Panc1 (cell line): ENCODE results near the gene PDE9A. TPM values are rescaled to one million over a fixed set of nuclear protein-coding genes. Genes with fewer than 3 reads are reported as not detected.

Experiments
- ATAC-seq: fragments of 200-7000 bp; cut with Tn5 transposase; 2 replicates; pipeline ENCODE4 v1.9.1; 2020; ENCODE audit warnings: mild to moderate bottlenecking, moderate library complexity
- BruUV-seq: library from RNA; stranded (reverse); fragments of 400-500 nt; replicated peaks from 2 replicates; lab custom pipeline; 2021; lab: Mats Ljungman, UMichigan
- CTCF ChIA-PET: fragments of 300-600 bp; sonication (Branson Sonifier 250); formaldehyde crosslinking; loops from one replicate; lab custom pipeline; 2022; ENCODE audit warnings: antibody characterized with exemption; lab: Charles Lee
- POLR2A ChIA-PET: fragments of 300-600 bp; sonication (Branson Sonifier 250); formaldehyde crosslinking; loops from one replicate; lab custom pipeline; 2022; ENCODE audit warnings: antibody characterized with exemption; lab: Charles Lee
- DNase-seq: peaks from one replicate; pipeline ENCODE4 v3.0.0-alpha.2; 2010; ENCODE audit warnings: low read depth, low spot score
- H3K27ac ChIP-seq: 2 replicates; pipeline ENCODE4 v1.5.1; 2011; ENCODE audit warnings: mild to moderate bottlenecking, low read length, inconsistent platforms
- H3K27me3 ChIP-seq: fragments of 200-500 bp; sonication (Bioruptor generic); 2 replicates; pipeline ENCODE4 v1.6.0; 2014; ENCODE audit warnings: low read length, inconsistent platforms; ENCODE audit not compliant: control insufficient read depth, insufficient read depth
- H3K36me3 ChIP-seq: fragments of 200-500 bp; sonication (Bioruptor generic); 2 replicates; pipeline ENCODE4 v1.5.1; 2014; ENCODE audit warnings: inconsistent platforms, mild to moderate bottlenecking, low read length, moderate library complexity; ENCODE audit not compliant: control insufficient read depth, insufficient read depth
- H3K4me1 ChIP-seq: 2 replicates; pipeline ENCODE4 v1.5.1; 2011; ENCODE audit warnings: inconsistent platforms, mild to moderate bottlenecking, low read length, moderate library complexity; ENCODE audit not compliant: control insufficient read depth, insufficient read depth
- H3K4me3 ChIP-seq, 2 experiments: 2 replicates each; pipeline ENCODE4 v1.5.1; 2011 to 2012; ENCODE audit warnings: low read depth in 2 of 2, low read length in 2 of 2, mild to moderate bottlenecking in 2 of 2, inconsistent platforms in 1 of 2, moderate library complexity in 1 of 2
- H3K9me3 ChIP-seq: fragments of 200-500 bp; sonication (Bioruptor generic); 2 replicates; pipeline ENCODE4 v1.5.1; 2014; ENCODE audit warnings: low read depth, mild to moderate bottlenecking, inconsistent platforms, low read length, moderate library complexity; ENCODE audit not compliant: control insufficient read depth, insufficient read depth
- POLR2AphosphoS5 ChIP-seq: IDR thresholded peaks from 2 replicates; pipeline ENCODE4 v1.6.1; 2012; ENCODE audit warnings: mild to moderate bottlenecking, low read depth, low read length, moderate library complexity
- SIN3A ChIP-seq: IDR thresholded peaks from 2 replicates; pipeline ENCODE4 v1.6.1; 2012; ENCODE audit warnings: low read depth, mild to moderate bottlenecking, low read length, moderate library complexity, borderline replicate concordance; ENCODE audit not compliant: insufficient read depth
- TCF7L2 ChIP-seq: IDR thresholded peaks from 2 replicates; pipeline ENCODE4 v1.6.1; 2011; ENCODE audit warnings: mild to moderate bottlenecking, low read depth, low read length, inconsistent platforms
- in situ Hi-C: cut with HindIII; loops from 2 replicates; pipeline ENCODE4 v1.10.0; 2016; ENCODE audit warnings: low sequenced_read_pairs, low pct_unique_long_range_greater_than_20kb
- intact Hi-C: fragments of 100-400 bp; cut with micrococcal nuclease; formaldehyde crosslinking; loops from one replicate; pipeline ENCODE4 v1.10.0; 2022; ENCODE audit not compliant: unreplicated experiment
- total RNA-seq: library from RNA; stranded (reverse); gene quantifications from one replicate; pipeline ENCODE4 v1.2.1, GENCODE V29; 2021; ENCODE audit not compliant: unreplicated experiment
- TF ChIP-seq, protein P1 (sequence below), 2 experiments: IDR thresholded peaks; 2 replicates each; pipeline ENCODE4 v1.6.1; 2011 to 2012; ENCODE audit warnings: low read depth in 2 of 2, control low read depth in 1 of 2, low read length in 1 of 2, mild to moderate bottlenecking in 1 of 2, moderate library complexity in 1 of 2; ENCODE audit not compliant: insufficient read depth in 1 of 2
- TF ChIP-seq, protein P2 (sequence below): fragments of 450-650 bp; IDR thresholded peaks from 2 replicates; pipeline ENCODE4 v1.5.1; 2017; ENCODE audit warnings: mild to moderate bottlenecking

PDE9A gene
- total RNA-seq, 1 experiment from 2014 or later, result 0.72 TPM

DNA sequence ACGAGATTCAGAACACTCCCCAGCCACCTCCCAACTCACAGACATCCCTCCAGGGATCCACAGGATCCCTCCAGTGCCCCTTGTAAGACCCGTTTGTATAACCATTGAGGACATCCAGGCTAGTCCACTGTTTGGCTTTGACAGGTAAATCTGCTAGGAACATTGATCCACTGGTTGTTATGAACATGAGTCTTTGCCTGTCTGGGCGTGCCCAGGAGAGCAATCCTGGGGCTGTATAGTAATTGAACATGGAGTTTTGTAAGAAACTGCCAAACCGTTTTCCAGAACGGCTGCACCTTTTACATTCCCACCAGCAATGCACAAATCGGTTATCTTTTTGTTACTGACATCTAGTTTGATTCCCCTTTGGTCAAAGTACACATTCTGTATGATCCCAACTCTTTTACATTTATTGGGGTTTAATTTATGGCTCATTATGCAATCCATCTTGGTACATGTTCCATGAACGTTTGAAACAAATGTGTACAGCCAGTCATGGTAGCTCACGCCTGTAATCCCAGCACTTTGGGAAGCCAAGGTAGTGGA, 137.2 kb downstream of the PDE9A start:
- no peaks in the 10 kb centered on the region for H3K9me3 ChIP-seq
- BruUV-seq, result no TSS peak
- H3K27me3 ChIP-seq, result no peaks in the 10 kb centered on the region
- H3K4me3 ChIP-seq, result no peak overlapping the region
- CTCF ChIA-PET, result no interaction called here
- in situ Hi-C loops (no loop called here), intact Hi-C loops (no loop called here)
- no peak for ATAC-seq
- TF ChIP-seq, protein P1, sequence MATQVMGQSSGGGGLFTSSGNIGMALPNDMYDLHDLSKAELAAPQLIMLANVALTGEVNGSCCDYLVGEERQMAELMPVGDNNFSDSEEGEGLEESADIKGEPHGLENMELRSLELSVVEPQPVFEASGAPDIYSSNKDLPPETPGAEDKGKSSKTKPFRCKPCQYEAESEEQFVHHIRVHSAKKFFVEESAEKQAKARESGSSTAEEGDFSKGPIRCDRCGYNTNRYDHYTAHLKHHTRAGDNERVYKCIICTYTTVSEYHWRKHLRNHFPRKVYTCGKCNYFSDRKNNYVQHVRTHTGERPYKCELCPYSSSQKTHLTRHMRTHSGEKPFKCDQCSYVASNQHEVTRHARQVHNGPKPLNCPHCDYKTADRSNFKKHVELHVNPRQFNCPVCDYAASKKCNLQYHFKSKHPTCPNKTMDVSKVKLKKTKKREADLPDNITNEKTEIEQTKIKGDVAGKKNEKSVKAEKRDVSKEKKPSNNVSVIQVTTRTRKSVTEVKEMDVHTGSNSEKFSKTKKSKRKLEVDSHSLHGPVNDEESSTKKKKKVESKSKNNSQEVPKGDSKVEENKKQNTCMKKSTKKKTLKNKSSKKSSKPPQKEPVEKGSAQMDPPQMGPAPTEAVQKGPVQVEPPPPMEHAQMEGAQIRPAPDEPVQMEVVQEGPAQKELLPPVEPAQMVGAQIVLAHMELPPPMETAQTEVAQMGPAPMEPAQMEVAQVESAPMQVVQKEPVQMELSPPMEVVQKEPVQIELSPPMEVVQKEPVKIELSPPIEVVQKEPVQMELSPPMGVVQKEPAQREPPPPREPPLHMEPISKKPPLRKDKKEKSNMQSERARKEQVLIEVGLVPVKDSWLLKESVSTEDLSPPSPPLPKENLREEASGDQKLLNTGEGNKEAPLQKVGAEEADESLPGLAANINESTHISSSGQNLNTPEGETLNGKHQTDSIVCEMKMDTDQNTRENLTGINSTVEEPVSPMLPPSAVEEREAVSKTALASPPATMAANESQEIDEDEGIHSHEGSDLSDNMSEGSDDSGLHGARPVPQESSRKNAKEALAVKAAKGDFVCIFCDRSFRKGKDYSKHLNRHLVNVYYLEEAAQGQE (IDR thresholded peaks at IDR 0.05; ENCODE audit: insufficient read depth in 1 of 2, low read depth in 2 of 2, low read length in 1 of 2), result no peak
- no peak for TF ChIP-seq POLR2AphosphoS5
- TF ChIP-seq TCF7L2, result no peak
- no peak for TF ChIP-seq SIN3A
- TF ChIP-seq, protein P2, sequence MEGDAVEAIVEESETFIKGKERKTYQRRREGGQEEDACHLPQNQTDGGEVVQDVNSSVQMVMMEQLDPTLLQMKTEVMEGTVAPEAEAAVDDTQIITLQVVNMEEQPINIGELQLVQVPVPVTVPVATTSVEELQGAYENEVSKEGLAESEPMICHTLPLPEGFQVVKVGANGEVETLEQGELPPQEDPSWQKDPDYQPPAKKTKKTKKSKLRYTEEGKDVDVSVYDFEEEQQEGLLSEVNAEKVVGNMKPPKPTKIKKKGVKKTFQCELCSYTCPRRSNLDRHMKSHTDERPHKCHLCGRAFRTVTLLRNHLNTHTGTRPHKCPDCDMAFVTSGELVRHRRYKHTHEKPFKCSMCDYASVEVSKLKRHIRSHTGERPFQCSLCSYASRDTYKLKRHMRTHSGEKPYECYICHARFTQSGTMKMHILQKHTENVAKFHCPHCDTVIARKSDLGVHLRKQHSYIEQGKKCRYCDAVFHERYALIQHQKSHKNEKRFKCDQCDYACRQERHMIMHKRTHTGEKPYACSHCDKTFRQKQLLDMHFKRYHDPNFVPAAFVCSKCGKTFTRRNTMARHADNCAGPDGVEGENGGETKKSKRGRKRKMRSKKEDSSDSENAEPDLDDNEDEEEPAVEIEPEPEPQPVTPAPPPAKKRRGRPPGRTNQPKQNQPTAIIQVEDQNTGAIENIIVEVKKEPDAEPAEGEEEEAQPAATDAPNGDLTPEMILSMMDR, result no peak
- no peaks in the 10 kb centered on the region for H3K4me1 ChIP-seq
- DNase-seq, result no peak
- no peaks in the 10 kb centered on the region for H3K36me3 ChIP-seq
- POLR2A ChIA-PET, result no interaction called here
- H3K27ac ChIP-seq, result no peak overlapping the region

DNA sequence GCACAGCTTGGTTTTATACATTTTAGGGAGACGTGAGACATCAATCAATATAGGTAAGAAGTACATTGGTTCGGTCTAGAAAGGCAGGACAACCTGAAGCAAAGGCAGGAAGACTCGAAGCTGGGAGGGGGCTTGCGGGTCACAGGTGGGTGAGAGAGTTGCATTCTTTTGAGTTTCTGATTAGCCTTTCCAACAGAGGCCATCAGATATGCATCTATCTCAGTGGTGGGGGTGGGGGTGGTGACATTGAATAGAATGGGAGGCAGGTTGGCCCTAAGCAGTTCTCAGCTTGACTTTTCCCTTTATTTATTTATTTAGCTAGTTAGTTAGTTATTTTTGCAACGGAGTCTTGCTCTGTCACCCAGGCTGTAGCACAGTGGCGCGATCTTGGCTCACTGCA, 140.4 kb downstream of the PDE9A start:
- ChIA-PET POLR2A (no interaction called here), CTCF (no interaction called here)
- intact Hi-C loops (no loop called here), in situ Hi-C loops (no loop called here)
- no TSS peak for BruUV-seq
- no peaks in the 10 kb centered on the region for H3K27me3 ChIP-seq
- no peak for DNase-seq
- H3K9me3 ChIP-seq, result no peaks in the 10 kb centered on the region
- H3K27ac ChIP-seq, result no peak overlapping the region
- TF ChIP-seq TCF7L2, result no peak
- no peak for TF ChIP-seq SIN3A
- TF ChIP-seq POLR2AphosphoS5, result no peak
- TF ChIP-seq, protein P2, result no peak
- TF ChIP-seq, protein P1 (IDR thresholded peaks at IDR 0.05; ENCODE audit: insufficient read depth in 1 of 2, low read depth in 2 of 2, low read length in 1 of 2), result no peak
- H3K36me3 ChIP-seq, result no peaks in the 10 kb centered on the region
- H3K4me1 ChIP-seq, result no peaks in the 10 kb centered on the region
- no peak overlapping the region for H3K4me3 ChIP-seq
- no peak for ATAC-seq
